H1 (cell line): ENCODE results near the gene IL1RL1.

ENCODE experiments used
- CTCF ChIP-seq, 3 experiments: IDR thresholded peaks; 1 replicate in 2 of 3; 2 replicates in 1 of 3; pipeline versions ENCODE4 v1.5.1 to v1.6.1; 2011; ENCODE audit warnings: low read length in 3 of 3, mild to moderate bottlenecking in 3 of 3, inconsistent platforms in 2 of 3, low read depth in 1 of 3, moderate library complexity in 1 of 3; ENCODE audit not compliant: insufficient read depth in 1 of 3; ENCODE audit errors: control extremely low read depth in 1 of 3
- EGR1 ChIP-seq: IDR thresholded peaks from 2 replicates; pipeline ENCODE4 v1.6.1; 2011; ENCODE audit warnings: low read depth, low read length, borderline replicate concordance
- EZH2 ChIP-seq: fragments of 200-600 bp; sonication (generic); IDR thresholded peaks from 2 replicates; pipeline ENCODE4 v1.7.1; 2012; ENCODE audit warnings: low read depth, mild to moderate bottlenecking, moderate library complexity, low read length, inconsistent platforms; ENCODE audit not compliant: severe bottlenecking
- JUN ChIP-seq: IDR thresholded peaks from 2 replicates; pipeline ENCODE4 v1.6.1; 2011; ENCODE audit warnings: low read depth, mild to moderate bottlenecking, improper control_type of control experiment, low read length
- KDM4A ChIP-seq: IDR thresholded peaks from one replicate; pipeline ENCODE4 v1.7.1; 2012; ENCODE audit warnings: low read depth, mild to moderate bottlenecking, moderate library complexity, low read length, inconsistent platforms; ENCODE audit not compliant: severe bottlenecking
- POLR2AphosphoS5 ChIP-seq: IDR thresholded peaks from 2 replicates; pipeline ENCODE4 v1.6.1; 2011; ENCODE audit warnings: low read depth, low read length
- SIX5 ChIP-seq: IDR thresholded peaks from 2 replicates; pipeline ENCODE4 v1.6.1; 2011; ENCODE audit warnings: mild to moderate bottlenecking, low read depth, low read length

GRCh38 chr2:102383722-102384121 is 72.4 kb downstream of the IL1RL1 start:
- no peak for TF ChIP-seq POLR2AphosphoS5
- TF ChIP-seq SIX5 = no peak
- TF ChIP-seq KDM4A = no peak
- TF ChIP-seq CTCF (IDR thresholded peaks at IDR 0.05; ENCODE audit: control extremely low read depth in 1 of 3, insufficient read depth in 1 of 3, low read depth in 1 of 3, low read length in 3 of 3) = no peak
- TF ChIP-seq EZH2 = no peak
- no peak for TF ChIP-seq EGR1
- no peak for TF ChIP-seq JUN
